ENCODE measurements around the gene TGFBRAP1.

DNA sequence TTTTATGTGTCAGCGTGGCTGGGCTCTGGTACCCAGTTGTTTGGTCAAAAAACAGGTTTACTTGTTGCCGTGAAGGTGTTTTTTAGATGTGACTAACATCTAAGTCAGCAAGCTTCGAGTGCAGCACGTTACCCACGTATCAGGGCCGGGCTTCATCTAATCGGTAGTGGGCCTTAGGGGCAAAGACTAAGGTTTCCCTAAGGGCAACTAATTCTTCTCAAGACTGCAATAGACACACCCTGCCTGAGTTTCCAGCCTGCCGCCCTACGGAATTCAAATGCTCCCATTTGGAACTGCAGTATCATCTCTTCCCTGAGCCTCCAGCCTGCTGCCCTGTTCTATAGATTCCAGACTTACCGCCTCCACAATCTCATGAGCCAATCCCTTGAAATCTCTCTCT, 41.6 kb upstream of the TGFBRAP1 start:
- no peak for TF ChIP-seq POLR2A (IDR thresholded peaks at IDR 0.05; ENCODE audit: low read depth, low read length)
- no peak for TF ChIP-seq TAF1 (IDR thresholded peaks at IDR 0.05; ENCODE audit: borderline replicate concordance, low read depth, low read length)
- no peak for TF ChIP-seq POLR2AphosphoS5 (IDR thresholded peaks at IDR 0.05; ENCODE audit: low read depth, low read length)

All from GM12892 (cell line).